Measurements from ENCODE around the gene DMRT1.

- no peak for TF ChIP-seq GLI4 (tag by site-specific recombination; IDR thresholded peaks at IDR 0.05)
- no peak for TF ChIP-seq ZNF792 (tag by site-specific recombination; IDR thresholded peaks at IDR 0.05)
- TF ChIP-seq CTCF (tag by site-specific recombination; IDR thresholded peaks at IDR 0.05) = no peak
- no peak for TF ChIP-seq ZNF350 (tag by site-specific recombination; IDR thresholded peaks at IDR 0.05)
- no peak for TF ChIP-seq KLF16 (tag by site-specific recombination; IDR thresholded peaks at IDR 0.05)
- no peak for TF ChIP-seq ZNF776 (tag by site-specific recombination; IDR thresholded peaks at IDR 0.05; ENCODE audit: borderline replicate concordance)
- TF ChIP-seq ZNF398 (tag by site-specific recombination; IDR thresholded peaks at IDR 0.05) = no peak
Measured at GRCh38 chr9:805151-805550, 36.3 kb upstream of the DMRT1 start.

Measured in HEK293 (cell line).